Keratinocyte (primary cell): Measurements from ENCODE around the gene CENATAC. TPM values are rescaled to one million over a fixed set of nuclear protein-coding genes. Genes with fewer than 3 reads are reported as not detected.

Experiments
- DNase-seq: peaks from one replicate; pipeline ENCODE4 v3.0.0-alpha.2; 2011; ENCODE audit warnings: low read depth, missing footprints, low spot score
- FAIRE-seq: peaks from 2 replicates; lab custom pipeline; 2011; peaks lifted over from hg19 to GRCh38; lab: Jason Lieb, UNC
- H2AFZ ChIP-seq: 2 replicates; pipeline ENCODE4 v1.6.0; 2012; ENCODE audit warnings: low read length, control low read depth, inconsistent platforms; ENCODE audit not compliant: control insufficient read depth
- H3K27ac ChIP-seq: 2 replicates; pipeline ENCODE4 v1.5.1; 2011; ENCODE audit warnings: low read length; ENCODE audit not compliant: control insufficient read depth, insufficient read depth
- H3K27me3 ChIP-seq: 3 replicates; pipeline ENCODE4 v1.6.0; 2011; ENCODE audit warnings: low read length; ENCODE audit not compliant: control insufficient read depth, insufficient read depth; ENCODE audit errors: extremely low read depth
- H3K36me3 ChIP-seq, 2 experiments: 2 replicates in 1 of 2; 3 replicates in 1 of 2; pipeline ENCODE4 v1.5.1; 2011; ENCODE audit warnings: low read length in 2 of 2, mild to moderate bottlenecking in 1 of 2; ENCODE audit not compliant: control insufficient read depth in 2 of 2, insufficient read depth in 2 of 2; ENCODE audit errors: extremely low read depth in 1 of 2
- H3K4me1 ChIP-seq: 3 replicates; pipeline ENCODE4 v1.5.1; 2011; ENCODE audit warnings: low read length; ENCODE audit not compliant: control insufficient read depth, insufficient read depth; ENCODE audit errors: extremely low read depth
- H3K4me2 ChIP-seq: 3 replicates; pipeline ENCODE4 v1.6.0; 2011; ENCODE audit warnings: low read depth, low read length; ENCODE audit not compliant: control insufficient read depth, insufficient read depth; ENCODE audit errors: extremely low read depth
- H3K4me3 ChIP-seq, 3 experiments: fragments of 200-600 bp in 1 of 3; sonication (generic) in 1 of 3; 2 replicates in 2 of 3; 3 replicates in 1 of 3; pipeline ENCODE4 v1.5.1; 2011 to 2016; ENCODE audit warnings: low read length in 3 of 3, mild to moderate bottlenecking in 3 of 3, control low read depth in 2 of 3, inconsistent platforms in 1 of 3, low read depth in 1 of 3, mixed read lengths in 1 of 3, mixed run types in 1 of 3, moderate library complexity in 1 of 3; ENCODE audit not compliant: control insufficient read depth in 2 of 3, insufficient read depth in 2 of 3; ENCODE audit errors: extremely low read depth in 1 of 3
- H3K79me2 ChIP-seq: 2 replicates; pipeline ENCODE4 v1.6.0; 2012; ENCODE audit warnings: low read length; ENCODE audit not compliant: control insufficient read depth, insufficient read depth
- H3K9ac ChIP-seq: 3 replicates; pipeline ENCODE4 v1.6.0; 2011; ENCODE audit warnings: low read length; ENCODE audit not compliant: control insufficient read depth, insufficient read depth; ENCODE audit errors: extremely low read depth
- H3K9me1 ChIP-seq: 3 replicates; pipeline ENCODE4 v1.6.0; 2011; ENCODE audit warnings: low read length; ENCODE audit not compliant: control insufficient read depth, insufficient read depth; ENCODE audit errors: extremely low read depth
- H3K9me3 ChIP-seq: 2 replicates; pipeline ENCODE4 v1.5.1; 2012; ENCODE audit warnings: low read depth, low read length; ENCODE audit not compliant: control insufficient read depth
- H4K20me1 ChIP-seq: 3 replicates; pipeline ENCODE4 v1.6.0; 2011; ENCODE audit warnings: low read length; ENCODE audit not compliant: control insufficient read depth, insufficient read depth; ENCODE audit errors: extremely low read depth
- EZH2 ChIP-seq: IDR thresholded peaks from one replicate; pipeline ENCODE4 v1.6.1; 2012; ENCODE audit warnings: inconsistent platforms, mild to moderate bottlenecking, low read length, moderate library complexity
- dilution Hi-C: fragments of 300-500 bp; cut with MboI; formaldehyde crosslinking; loops from one replicate; pipeline ENCODE4 v1.7.0; 2020; ENCODE audit warnings: low sequenced_read_pairs; ENCODE audit not compliant: extremely low pct_ligation_motif_present
- polyA plus RNA-seq, 5 experiments: library from polyadenylated mRNA; depleted of rRNA in 3 of 5; stranded (reverse) in 3 of 5; stranded (forward) in 1 of 5; unstranded in 1 of 5; fragments of >200 nt; gene quantifications; 1 replicate in 1 of 5; 2 replicates in 3 of 5; 3 replicates in 1 of 5; pipeline versions ENCODE4 v1.2.1 to v1.2.3, GENCODE V29; 2011 to 2012; ENCODE audit warnings: missing spikeins in 2 of 5, low read depth in 1 of 5, low replicate concordance in 1 of 5
- TF ChIP-seq, protein P1 (sequence below), 3 experiments: IDR thresholded peaks in 1 of 3; conservative IDR thresholded peaks in 1 of 3; optimal IDR thresholded peaks in 1 of 3; 2 replicates in 2 of 3; 3 replicates in 1 of 3; pipeline versions ENCODE3 to v1.5.1; 2011; ENCODE audit warnings: low read length in 3 of 3, mild to moderate bottlenecking in 3 of 3, moderate library complexity in 2 of 3, control low read depth in 1 of 3, inconsistent platforms in 1 of 3; ENCODE audit not compliant: insufficient read depth in 2 of 3; ENCODE audit errors: extremely low read depth in 1 of 3

Gene CENATAC
- polyA plus RNA-seq, 1 donor (not counting 4 experiments of a cell fraction or from before 2014, with no cell fraction given) = 22.6 TPM

DNA sequence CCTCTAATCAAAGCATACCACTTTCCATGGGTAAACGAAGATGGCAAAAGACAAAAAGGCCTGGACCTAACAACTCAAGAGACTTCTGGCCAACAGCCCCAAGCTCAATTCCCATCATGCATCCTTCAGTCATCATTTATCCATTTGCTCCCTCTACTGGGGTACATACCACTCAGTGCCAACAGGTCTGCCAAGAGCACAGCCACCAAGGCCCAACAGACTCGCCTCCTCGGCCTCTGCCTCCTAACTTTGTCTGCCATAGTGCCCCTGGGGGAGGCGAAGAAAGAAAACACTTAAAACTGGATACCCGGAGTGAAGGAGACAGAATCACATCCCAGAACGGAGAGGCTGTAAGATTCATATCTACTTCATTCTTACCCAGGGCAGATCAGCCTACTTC lies 58.0 kb downstream of the CENATAC start:
- DNase-seq (no peak), FAIRE-seq (no peak)
- Histone ChIP-seq H2AFZ (no peak overlapping the region), H3K4me3 (peak overlapping the region; percentile 76 to 92 (median 77)), H3K27me3 (no peaks in the 10 kb centered on the region), H3K9me3 (no peaks in the 10 kb centered on the region), H3K9me1 (no peaks in the 10 kb centered on the region), H4K20me1 (peaks cover 4% of the 10 kb centered on the region), H3K4me2 (peak overlapping the region; percentile 89), H3K4me1 (peaks cover 16% of the 10 kb centered on the region), H3K27ac (peak overlapping the region; percentile 77), H3K9ac (peak overlapping the region; percentile 87), H3K79me2 (peaks cover 39% of the 10 kb centered on the region), H3K36me3 (peaks cover 38 to 43% of the 10 kb centered on the region in 2 experiments)
- TF ChIP-seq, protein P1, sequence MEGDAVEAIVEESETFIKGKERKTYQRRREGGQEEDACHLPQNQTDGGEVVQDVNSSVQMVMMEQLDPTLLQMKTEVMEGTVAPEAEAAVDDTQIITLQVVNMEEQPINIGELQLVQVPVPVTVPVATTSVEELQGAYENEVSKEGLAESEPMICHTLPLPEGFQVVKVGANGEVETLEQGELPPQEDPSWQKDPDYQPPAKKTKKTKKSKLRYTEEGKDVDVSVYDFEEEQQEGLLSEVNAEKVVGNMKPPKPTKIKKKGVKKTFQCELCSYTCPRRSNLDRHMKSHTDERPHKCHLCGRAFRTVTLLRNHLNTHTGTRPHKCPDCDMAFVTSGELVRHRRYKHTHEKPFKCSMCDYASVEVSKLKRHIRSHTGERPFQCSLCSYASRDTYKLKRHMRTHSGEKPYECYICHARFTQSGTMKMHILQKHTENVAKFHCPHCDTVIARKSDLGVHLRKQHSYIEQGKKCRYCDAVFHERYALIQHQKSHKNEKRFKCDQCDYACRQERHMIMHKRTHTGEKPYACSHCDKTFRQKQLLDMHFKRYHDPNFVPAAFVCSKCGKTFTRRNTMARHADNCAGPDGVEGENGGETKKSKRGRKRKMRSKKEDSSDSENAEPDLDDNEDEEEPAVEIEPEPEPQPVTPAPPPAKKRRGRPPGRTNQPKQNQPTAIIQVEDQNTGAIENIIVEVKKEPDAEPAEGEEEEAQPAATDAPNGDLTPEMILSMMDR (optimal IDR thresholded peaks at IDR 0.05 in 1 of 3, IDR thresholded peaks at IDR 0.05 in 1 of 3, conservative IDR thresholded peaks at IDR 0.05 in 1 of 3; ENCODE audit: extremely low read depth in 1 of 3, insufficient read depth in 2 of 3, low read length in 3 of 3) = peak in 1 of 3 experiments; percentile 44
- TF ChIP-seq EZH2 = no peak
- dilution Hi-C loops = no loop called here

DNA sequence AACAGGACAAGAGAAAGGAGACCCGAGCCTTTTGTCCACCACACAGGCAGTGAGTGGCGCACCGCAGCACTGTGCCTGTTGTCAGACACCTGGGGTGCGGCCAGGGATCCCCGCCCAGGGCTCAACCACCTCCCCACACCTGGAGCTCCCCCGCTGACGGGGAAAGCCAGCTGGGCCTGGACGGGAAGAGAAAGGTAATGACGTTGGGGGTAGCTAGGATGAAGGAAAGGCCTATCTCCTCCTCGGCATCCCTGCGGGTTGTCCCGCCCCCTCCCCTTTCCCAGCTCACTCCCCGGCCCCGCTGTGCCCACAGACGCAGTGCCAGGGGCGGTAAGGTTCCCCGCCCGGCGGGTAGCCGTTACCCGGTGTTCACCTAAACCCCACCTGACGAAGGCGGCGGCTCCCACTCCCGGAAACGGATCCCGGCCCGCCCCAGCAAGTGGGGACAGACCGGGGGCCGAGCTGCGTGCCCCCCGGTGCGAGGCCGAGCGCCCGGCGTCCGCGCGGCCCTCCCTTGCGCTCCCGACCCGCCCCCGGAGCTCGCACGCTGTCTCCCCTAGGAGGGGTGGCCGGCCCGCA lies 58.6 kb downstream of the CENATAC start:
- dilution Hi-C loops = no loop called here
- H3K27ac ChIP-seq = peak overlapping the region; percentile 77
- no peaks in the 10 kb centered on the region for H3K9me1 ChIP-seq
- H3K36me3 ChIP-seq = peaks cover 32 to 38% of the 10 kb centered on the region in 2 experiments
- peak overlapping the region; percentile 76 to 92 (median 77) for H3K4me3 ChIP-seq
- H3K9ac ChIP-seq = peak overlapping the region; percentile 87
- TF ChIP-seq, protein P1 (optimal IDR thresholded peaks at IDR 0.05 in 1 of 3, IDR thresholded peaks at IDR 0.05 in 1 of 3, conservative IDR thresholded peaks at IDR 0.05 in 1 of 3; ENCODE audit: extremely low read depth in 1 of 3, insufficient read depth in 2 of 3, low read length in 3 of 3) = no peak
- no peak for TF ChIP-seq EZH2
- peaks cover 4% of the 10 kb centered on the region for H4K20me1 ChIP-seq
- peak overlapping the region; percentile 69 for H2AFZ ChIP-seq
- peaks cover 39% of the 10 kb centered on the region for H3K79me2 ChIP-seq
- H3K9me3 ChIP-seq = no peaks in the 10 kb centered on the region
- peaks cover 16% of the 10 kb centered on the region for H3K4me1 ChIP-seq
- no peaks in the 10 kb centered on the region for H3K27me3 ChIP-seq
- peak overlapping the region; percentile 89 for H3K4me2 ChIP-seq
- FAIRE-seq = no peak
- DNase-seq = no peak
